ENCODE measurements around the gene SEMA3C. TPM values are rescaled to one million over a fixed set of nuclear protein-coding genes. Genes with fewer than 3 reads are reported as not detected.

Gene SEMA3C
- total RNA-seq, 4 donors from 2014 or later: 117 to 181 (median 158) TPM

- no peak for TF ChIP-seq POLR2A (IDR thresholded peaks at IDR 0.05; ENCODE audit: low read depth)
- TF ChIP-seq POLR2AphosphoS5 (IDR thresholded peaks at IDR 0.05): no peak
- no peak for TF ChIP-seq EP300 (IDR thresholded peaks at IDR 0.05)
- no peak for TF ChIP-seq CTCF (IDR thresholded peaks at IDR 0.05)
- no peaks in the 10 kb centered on the region for H3K9me3 ChIP-seq
- H3K4me1 ChIP-seq: peaks cover 9 to 66% (median 65%) of the 10 kb centered on the region in 4 donors
- no peak for DNase-seq (ENCODE audit: extremely low spot score)
- no peak overlapping the region for H3K4me3 ChIP-seq
- no peaks in the 10 kb centered on the region for H3K36me3 ChIP-seq
- 67% methylated on average over 5 of the region's 5 CpGs for WGBS
- no peaks in the 10 kb centered on the region for H3K27me3 ChIP-seq
- no peak overlapping the region for H3K27ac ChIP-seq (replicated peaks in 1 of 4)
- intact Hi-C loops (cut with DNase I): no loop called here
Observed at GRCh38 chr7:80844916-80845315, 73.9 kb downstream of the SEMA3C start.

- Histone ChIP-seq H3K9me3 (no peaks in the 10 kb centered on the region), H3K4me3 (no peak overlapping the region), H3K4me1 (peaks cover 9 to 57% (median 53%) of the 10 kb centered on the region in 4 donors), H3K27me3 (no peaks in the 10 kb centered on the region), H3K27ac (replicated peaks in 1 of 4) (no peak overlapping the region), H3K36me3 (no peaks in the 10 kb centered on the region)
- 65% methylated on average over 2 of the region's 2 CpGs for WGBS
- intact Hi-C loops (cut with DNase I): no loop called here
- DNase-seq (ENCODE audit: extremely low spot score): no peak
- TF ChIP-seq CTCF (IDR thresholded peaks at IDR 0.05) (no peak), EP300 (IDR thresholded peaks at IDR 0.05) (no peak), POLR2A (IDR thresholded peaks at IDR 0.05; ENCODE audit: low read depth) (no peak), POLR2AphosphoS5 (IDR thresholded peaks at IDR 0.05) (no peak)
Observed at GRCh38 chr7:80843018-80843677, 75.7 kb downstream of the SEMA3C start.

- H3K27ac ChIP-seq (replicated peaks in 1 of 4): no peak overlapping the region
Observed at GRCh38 chr7:80842022-80842790, 76.6 kb downstream of the SEMA3C start.

GRCh38 chr7:80841423-80841955 is 77.4 kb downstream of the SEMA3C start:
- Histone ChIP-seq H3K27ac (replicated peaks in 1 of 4) (no peak overlapping the region), H3K9me3 (no peaks in the 10 kb centered on the region), H3K36me3 (no peaks in the 10 kb centered on the region), H3K27me3 (no peaks in the 10 kb centered on the region), H3K4me3 (no peak overlapping the region), H3K4me1 (peaks cover 9 to 43% (median 40%) of the 10 kb centered on the region in 4 donors)
- no peak for DNase-seq (ENCODE audit: extremely low spot score)
- no peak for TF ChIP-seq POLR2AphosphoS5 (IDR thresholded peaks at IDR 0.05)
- TF ChIP-seq EP300 (IDR thresholded peaks at IDR 0.05): no peak
- TF ChIP-seq POLR2A (IDR thresholded peaks at IDR 0.05; ENCODE audit: low read depth): no peak
- no peak for TF ChIP-seq CTCF (IDR thresholded peaks at IDR 0.05)
- intact Hi-C loops (cut with DNase I): no loop called here

More at GRCh38 chr7:80842022-80842790, 76.6 kb downstream of the SEMA3C start:
- H3K4me3 ChIP-seq: no peak overlapping the region
- TF ChIP-seq CTCF (IDR thresholded peaks at IDR 0.05) (no peak), EP300 (IDR thresholded peaks at IDR 0.05) (no peak), POLR2AphosphoS5 (IDR thresholded peaks at IDR 0.05) (no peak), POLR2A (IDR thresholded peaks at IDR 0.05; ENCODE audit: low read depth) (no peak)
- H3K27me3 ChIP-seq: no peaks in the 10 kb centered on the region
- DNase-seq (ENCODE audit: extremely low spot score): no peak
- no peaks in the 10 kb centered on the region for H3K9me3 ChIP-seq
- no peaks in the 10 kb centered on the region for H3K36me3 ChIP-seq
- WGBS: 58% methylated on average over 4 of the region's 4 CpGs
- intact Hi-C loops (cut with DNase I): no loop called here
- peaks cover 9 to 48% (median 45%) of the 10 kb centered on the region in 4 donors for H3K4me1 ChIP-seq
